ENCODE data around the gene TBCB.
A peak's percentile ranks its signal among the peaks of the same experiment; 100 is the strongest.
"Not testable (repeated sequence)": the region's sequence is repeated elsewhere in the genome, so short reads cannot be mapped to it uniquely, and the experiment has no call there.

TBCB gene

GRCh38 chr19:36153126-36153525, 37.9 kb downstream of the TBCB start:
- no peaks in the 10 kb centered on the region for H3K27me3 ChIP-seq (ENCODE audit: control insufficient read depth in 1 of 2, insufficient read depth in 2 of 2, low read length in 2 of 2)
- H3K36me3 ChIP-seq (ENCODE audit: insufficient read depth, low read length), result peaks cover 18% of the 10 kb centered on the region
- peak overlapping the region in 1 of 2 donors; percentile 72 for H3K4me3 ChIP-seq (ENCODE audit: low read depth in 1 of 2, low read length in 2 of 2)
- peak overlapping the region; percentile 95 for H3K9ac ChIP-seq (ENCODE audit: low read length)
- H3K4me1 ChIP-seq (ENCODE audit: insufficient read depth, low read length), result peaks cover 23% of the 10 kb centered on the region
- H3K9me3 ChIP-seq (ENCODE audit: low read length), result no peaks in the 10 kb centered on the region
- peak overlapping the region; percentile 98 for H3K27ac ChIP-seq (ENCODE audit: low read depth, low read length)

- no peak overlapping the region for H3K27ac ChIP-seq (ENCODE audit: low read depth, low read length)
- no peaks in the 10 kb centered on the region for H3K27me3 ChIP-seq (ENCODE audit: control insufficient read depth in 1 of 2, insufficient read depth in 2 of 2, low read length in 2 of 2)
- no peaks in the 10 kb centered on the region for H3K36me3 ChIP-seq (ENCODE audit: insufficient read depth, low read length)
- H3K9ac ChIP-seq (ENCODE audit: low read length), result no peak overlapping the region
- H3K9me3 ChIP-seq (ENCODE audit: low read length), result no peaks in the 10 kb centered on the region
- H3K4me1 ChIP-seq (ENCODE audit: insufficient read depth, low read length), result no peaks in the 10 kb centered on the region
- H3K4me3 ChIP-seq (ENCODE audit: low read depth in 1 of 2, low read length in 2 of 2), result no peak overlapping the region
Measured at GRCh38 chr19:36160821-36161596, 45.7 kb downstream of the TBCB start.

GRCh38 chr19:36163813-36164212, 48.5 kb downstream of the TBCB start:
- Histone ChIP-seq H3K9me3 (ENCODE audit: low read length) (no peaks in the 10 kb centered on the region), H3K4me3 (ENCODE audit: low read depth in 1 of 2, low read length in 2 of 2) (no peak overlapping the region), H3K36me3 (ENCODE audit: insufficient read depth, low read length) (no peaks in the 10 kb centered on the region), H3K27ac (ENCODE audit: low read depth, low read length) (no peak overlapping the region), H3K27me3 (ENCODE audit: control insufficient read depth in 1 of 2, insufficient read depth in 2 of 2, low read length in 2 of 2) (no peaks in the 10 kb centered on the region), H3K9ac (ENCODE audit: low read length) (no peak overlapping the region), H3K4me1 (ENCODE audit: insufficient read depth, low read length) (no peaks in the 10 kb centered on the region)

GRCh38 chr19:36169084-36169760, 54.0 kb downstream of the TBCB start:
- H3K9ac ChIP-seq (ENCODE audit: low read length), result no peak overlapping the region
- no peaks in the 10 kb centered on the region for H3K4me1 ChIP-seq (ENCODE audit: insufficient read depth, low read length)
- H3K27me3 ChIP-seq (ENCODE audit: control insufficient read depth in 1 of 2, insufficient read depth in 2 of 2, low read length in 2 of 2), result no peaks in the 10 kb centered on the region
- H3K27ac ChIP-seq (ENCODE audit: low read depth, low read length), result no peak overlapping the region
- H3K9me3 ChIP-seq (ENCODE audit: low read length), result no peaks in the 10 kb centered on the region
- H3K36me3 ChIP-seq (ENCODE audit: insufficient read depth, low read length), result no peaks in the 10 kb centered on the region
- no peak overlapping the region for H3K4me3 ChIP-seq (ENCODE audit: low read depth in 1 of 2, low read length in 2 of 2)

GRCh38 chr19:36172852-36173251, 57.6 kb downstream of the TBCB start:
- Histone ChIP-seq H3K4me1 (ENCODE audit: insufficient read depth, low read length) (no peaks in the 10 kb centered on the region), H3K36me3 (ENCODE audit: insufficient read depth, low read length) (no peaks in the 10 kb centered on the region), H3K27me3 (ENCODE audit: control insufficient read depth in 1 of 2, insufficient read depth in 2 of 2, low read length in 2 of 2) (no peaks in the 10 kb centered on the region), H3K9ac (ENCODE audit: low read length) (no peak overlapping the region), H3K4me3 (ENCODE audit: low read depth in 1 of 2, low read length in 2 of 2) (no peak overlapping the region), H3K27ac (ENCODE audit: low read depth, low read length) (no peak overlapping the region), H3K9me3 (ENCODE audit: low read length) (no peaks in the 10 kb centered on the region)

GRCh38 chr19:36173846-36174245, 58.6 kb downstream of the TBCB start:
- not testable (repeated sequence) for H3K4me3 ChIP-seq (ENCODE audit: low read depth in 1 of 2, low read length in 2 of 2); H3K27me3 ChIP-seq (ENCODE audit: control insufficient read depth in 1 of 2, insufficient read depth in 2 of 2, low read length in 2 of 2); H3K4me1 ChIP-seq (ENCODE audit: insufficient read depth, low read length); H3K9ac ChIP-seq (ENCODE audit: low read length); H3K27ac ChIP-seq (ENCODE audit: low read depth, low read length); H3K36me3 ChIP-seq (ENCODE audit: insufficient read depth, low read length); H3K9me3 ChIP-seq (ENCODE audit: low read length)

Data from muscle layer of colon (tissue), 2 donors.